H9 (cell line): ENCODE results near the gene CCN5. TPM values are rescaled to one million over a fixed set of nuclear protein-coding genes. Genes with fewer than 3 reads are reported as not detected.

Source experiments
- DNase-seq: peaks from one replicate; pipeline ENCODE4 v3.0.0-alpha.2; 2017
- H2AFZ ChIP-seq: one replicate; pipeline ENCODE4 v1.6.1; 2013; ENCODE audit warnings: mild to moderate bottlenecking, low read length, control low read depth, moderate library complexity
- H2AK5ac ChIP-seq: 2 replicates; pipeline ENCODE4 v1.6.1; 2013; ENCODE audit warnings: low read length, control low read depth, mixed read lengths; ENCODE audit not compliant: insufficient read length
- H2BK120ac ChIP-seq: one replicate; pipeline ENCODE4 v1.6.1; 2013; ENCODE audit warnings: low read depth, mild to moderate bottlenecking, low read length, control low read depth, inconsistent platforms; ENCODE audit not compliant: poor library complexity, severe bottlenecking
- H2BK12ac ChIP-seq: 2 replicates; pipeline ENCODE4 v1.6.1; 2013; ENCODE audit warnings: low read length, control low read depth, mixed read lengths, low read depth; ENCODE audit not compliant: insufficient read length
- H2BK15ac ChIP-seq: 2 replicates; pipeline ENCODE4 v1.6.1; 2013; ENCODE audit warnings: low read depth, low read length, control low read depth
- H2BK20ac ChIP-seq: one replicate; pipeline ENCODE4 v1.6.1; 2013; ENCODE audit warnings: low read depth, mild to moderate bottlenecking, low read length, control low read depth, inconsistent platforms; ENCODE audit not compliant: poor library complexity, severe bottlenecking
- H2BK5ac ChIP-seq: 2 replicates; pipeline ENCODE4 v1.6.1; 2013; ENCODE audit warnings: low read length, control low read depth, mixed read lengths; ENCODE audit not compliant: insufficient read length
- H3K14ac ChIP-seq: 2 replicates; pipeline ENCODE4 v1.6.1; 2013; ENCODE audit warnings: low read length, control low read depth; ENCODE audit not compliant: insufficient read depth
- H3K18ac ChIP-seq: 2 replicates; pipeline ENCODE4 v1.6.1; 2013; ENCODE audit warnings: low read depth, mild to moderate bottlenecking, mixed read lengths, low read length, control low read depth; ENCODE audit not compliant: insufficient read length
- H3K23ac ChIP-seq: 2 replicates; pipeline ENCODE4 v1.6.1; 2013; ENCODE audit warnings: low read length, control low read depth, mixed read lengths, low read depth; ENCODE audit not compliant: insufficient read length
- H3K23me2 ChIP-seq: 2 replicates; pipeline ENCODE4 v1.6.1; 2013; ENCODE audit warnings: low read depth, mild to moderate bottlenecking, mixed read lengths, low read length, control low read depth; ENCODE audit not compliant: insufficient read length, poor library complexity, severe bottlenecking
- H3K27ac ChIP-seq: 2 replicates; pipeline ENCODE4 v1.5.1; 2013; ENCODE audit warnings: low read length, control low read depth, mixed read lengths, low read depth; ENCODE audit not compliant: insufficient read length
- H3K27me3 ChIP-seq: 2 replicates; pipeline ENCODE4 v1.6.1; 2013; ENCODE audit warnings: low read length, control low read depth, inconsistent platforms; ENCODE audit not compliant: insufficient read depth
- H3K4ac ChIP-seq: 2 replicates; pipeline ENCODE4 v1.6.1; 2013; ENCODE audit warnings: low read depth, mild to moderate bottlenecking, control low read depth, inconsistent platforms, low read length, moderate library complexity
- H3K4me1 ChIP-seq: 2 replicates; pipeline ENCODE4 v1.6.1; 2013; ENCODE audit warnings: low read length, control low read depth, inconsistent platforms; ENCODE audit not compliant: insufficient read depth
- H3K4me2 ChIP-seq: 2 replicates; pipeline ENCODE4 v1.6.1; 2013; ENCODE audit warnings: low read length, control low read depth, mixed read lengths; ENCODE audit not compliant: insufficient read length, insufficient read depth
- H3K56ac ChIP-seq: 2 replicates; pipeline ENCODE4 v1.6.1; 2013; ENCODE audit warnings: low read depth, mild to moderate bottlenecking, mixed read lengths, low read length, control low read depth; ENCODE audit not compliant: insufficient read length
- H3K79me1 ChIP-seq: 2 replicates; pipeline ENCODE4 v1.6.1; 2013; ENCODE audit warnings: low read depth, mild to moderate bottlenecking, moderate library complexity, low read length, control low read depth, inconsistent platforms; ENCODE audit not compliant: insufficient read depth, poor library complexity, severe bottlenecking
- H3K79me2 ChIP-seq: 2 replicates; pipeline ENCODE4 v1.6.1; 2013; ENCODE audit warnings: low read length, control low read depth, inconsistent platforms; ENCODE audit not compliant: insufficient read depth
- H3K9ac ChIP-seq: 2 replicates; pipeline ENCODE4 v1.6.1; 2013; ENCODE audit warnings: low read length, control low read depth, mixed read lengths; ENCODE audit not compliant: insufficient read length; ENCODE audit errors: extremely low read depth
- H3K9me3 ChIP-seq: one replicate; pipeline ENCODE4 v1.6.1; 2013; ENCODE audit warnings: low read depth, low read length, inconsistent platforms; ENCODE audit not compliant: control insufficient read depth
- H3T11ph ChIP-seq: one replicate; pipeline ENCODE4 v1.6.1; 2013; ENCODE audit warnings: mild to moderate bottlenecking, low read length, control low read depth, inconsistent platforms
- H4K20me1 ChIP-seq: one replicate; pipeline ENCODE4 v1.6.1; 2013; ENCODE audit not compliant: control insufficient read depth, insufficient read length, insufficient read depth
- H4K5ac ChIP-seq: 2 replicates; pipeline ENCODE4 v1.6.1; 2013; ENCODE audit warnings: low read depth, mild to moderate bottlenecking, mixed read lengths, low read length, control low read depth; ENCODE audit not compliant: insufficient read length
- H4K8ac ChIP-seq: replicated peaks from 2 replicates; pipeline ENCODE4 v1.6.1; 2013; ENCODE audit warnings: low read length, control low read depth, mixed read lengths, low read depth; ENCODE audit not compliant: insufficient read length
- H4K91ac ChIP-seq: 2 replicates; pipeline ENCODE4 v1.6.1; 2013; ENCODE audit warnings: low read depth, mild to moderate bottlenecking, moderate library complexity, mixed read lengths, low read length, control low read depth; ENCODE audit not compliant: insufficient read length
- H3K27ac Mint-ChIP-seq, 3 experiments: 2 replicates in 2 of 3; 3 replicates in 1 of 3; pipeline ENCODE4 v1.8.0; 2020 to 2021; ENCODE audit warnings: mixed read lengths in 3 of 3, mild to moderate bottlenecking in 1 of 3, moderate library complexity in 1 of 3
- H3K27me3 Mint-ChIP-seq: 2 replicates; pipeline ENCODE4 v1.8.0; 2021; ENCODE audit warnings: low read depth, mild to moderate bottlenecking, moderate library complexity, mixed read lengths
- H3K36me3 Mint-ChIP-seq, 3 experiments: 2 replicates in 2 of 3; 3 replicates in 1 of 3; pipeline ENCODE4 v1.8.0; 2020 to 2021; ENCODE audit warnings: low read depth in 3 of 3, mixed read lengths in 3 of 3; ENCODE audit not compliant: insufficient read depth in 1 of 3
- H3K4me1 Mint-ChIP-seq, 2 experiments: 2 replicates each; pipeline ENCODE4 v1.8.0; 2020; ENCODE audit warnings: mixed read lengths in 2 of 2
- H3K4me3 Mint-ChIP-seq, 2 experiments: 2 replicates in 1 of 2; 3 replicates in 1 of 2; pipeline ENCODE4 v1.8.0; 2020 to 2021; ENCODE audit warnings: mild to moderate bottlenecking in 2 of 2, mixed read lengths in 2 of 2, moderate library complexity in 1 of 2
- H3K9me3 Mint-ChIP-seq, 2 experiments: 2 replicates in 1 of 2; 3 replicates in 1 of 2; pipeline ENCODE4 v1.8.0; 2020; ENCODE audit warnings: mild to moderate bottlenecking in 2 of 2, mixed read lengths in 2 of 2, moderate library complexity in 1 of 2
- CTCF ChIP-seq: fragments of 200-600 bp; sonication (generic); conservative IDR thresholded peaks from 3 replicates; pipeline ENCODE4 v1.8.0; 2021; ENCODE audit warnings: antibody characterized with exemption, mild to moderate bottlenecking
- WGBS: extraction: QIAGEN DNeasy Blood & Tissue Kit; methylation state at CpG from one replicate; pipeline ENCODE4 v1.1.7; 2013; ENCODE audit warnings: missing lambda C conversion rate, low lambda C conversion rate, mixed read lengths; ENCODE audit not compliant: insufficient read length; ENCODE audit errors: extremely low coverage; 5-methylcytosine and 5-hydroxymethylcytosine counted together
- total RNA-seq: library from RNA; stranded (reverse); gene quantifications from 2 replicates; pipeline ENCODE4 v1.2.1, GENCODE V29; 2021

CCN5 gene
- total RNA-seq, 1 experiment from 2014 or later, result not detected

- H2AFZ ChIP-seq, result no peak overlapping the region
- no peak overlapping the region for H3K4me2 ChIP-seq
- no peak overlapping the region for H2BK12ac ChIP-seq
- no peaks in the 10 kb centered on the region for H3K27me3 ChIP-seq
- H2AK5ac ChIP-seq, result no peak overlapping the region
- no peak overlapping the region for H2BK5ac ChIP-seq
- no peak overlapping the region for H3K56ac ChIP-seq
- H3K79me2 ChIP-seq, result no peaks in the 10 kb centered on the region
- H3K9me3 ChIP-seq, result no peaks in the 10 kb centered on the region
- no peak for TF ChIP-seq CTCF
- H4K91ac ChIP-seq, result no peak overlapping the region
- no peak for DNase-seq
- no peaks in the 10 kb centered on the region for H3K79me1 ChIP-seq
- no peaks in the 10 kb centered on the region for H4K20me1 ChIP-seq
- no peak overlapping the region for H2BK120ac ChIP-seq
- H3K23ac ChIP-seq, result no peak overlapping the region
- H4K8ac ChIP-seq, result no peak overlapping the region
- no peak overlapping the region for H3K9ac ChIP-seq
- H3T11ph ChIP-seq, result no peak overlapping the region
- no peak overlapping the region for H2BK20ac ChIP-seq
- H3K14ac ChIP-seq, result no peak overlapping the region
- no peak overlapping the region for H3K18ac ChIP-seq
- Mint-ChIP-seq H3K27me3 (no peaks in the 10 kb centered on the region), H3K27ac (no peak overlapping the region; a peak in 1 of 7 replicates), H3K9me3 (no peaks in the 10 kb centered on the region), H3K4me3 (no peak overlapping the region), H3K36me3 (no peaks in the 10 kb centered on the region; a peak in 1 of 7 replicates), H3K4me1 (peaks cover 4 to 18% of the 10 kb centered on the region in 2 experiments)
- no CpG with 5 or more reads among the region's 10 CpGs for WGBS
- no peak overlapping the region for H3K4ac ChIP-seq
- H3K27ac ChIP-seq, result no peak overlapping the region
- peaks cover 2% of the 10 kb centered on the region; the same call in 1 of the 2 replicates for H3K4me1 ChIP-seq
- H3K23me2 ChIP-seq, result no peaks in the 10 kb centered on the region
- no peak overlapping the region for H4K5ac ChIP-seq
- no peak overlapping the region for H2BK15ac ChIP-seq
Measured at GRCh38 chr20:44706301-44707017, 8.7 kb upstream of the CCN5 start.
